T-helper 1 cell (primary cell): Measurements from ENCODE around the gene ALPP.
"Not testable (repeated sequence)": the region's sequence is repeated elsewhere in the genome, so short reads cannot be mapped to it uniquely, and the experiment has no call there.

Experiments
- DNase-seq, 5 donors: peaks; one replicate each; pipeline ENCODE4 v3.0.0-alpha.2; 2012 to 2020

The ALPP gene

GRCh38 chr2:232382331-232383225, 4.0 kb downstream of the ALPP start:
- DNase-seq = no peak

DNA sequence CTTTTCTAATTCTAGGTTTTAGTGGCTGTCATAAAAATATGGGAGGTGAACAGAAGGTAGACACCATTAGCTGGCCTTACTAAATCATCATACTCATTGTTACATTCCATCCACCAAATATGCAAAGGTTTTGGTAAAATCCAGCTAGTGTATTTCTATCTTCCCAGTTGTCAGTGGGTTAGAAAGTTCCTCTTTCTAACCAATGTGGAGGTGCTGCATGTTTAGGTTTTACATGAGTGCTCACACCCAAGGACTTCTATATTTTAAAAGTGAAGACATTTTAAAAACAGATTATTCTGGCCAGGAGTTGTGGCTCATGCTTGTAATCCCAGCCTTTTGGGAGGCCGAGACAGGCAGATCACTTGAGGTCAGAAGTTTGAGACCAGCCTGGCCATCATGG, 5.9 kb downstream of the ALPP start:
- DNase-seq = no peak

GRCh38 chr2:232385058-232385457, 6.5 kb downstream of the ALPP start:
- not testable (repeated sequence) for DNase-seq

DNA sequence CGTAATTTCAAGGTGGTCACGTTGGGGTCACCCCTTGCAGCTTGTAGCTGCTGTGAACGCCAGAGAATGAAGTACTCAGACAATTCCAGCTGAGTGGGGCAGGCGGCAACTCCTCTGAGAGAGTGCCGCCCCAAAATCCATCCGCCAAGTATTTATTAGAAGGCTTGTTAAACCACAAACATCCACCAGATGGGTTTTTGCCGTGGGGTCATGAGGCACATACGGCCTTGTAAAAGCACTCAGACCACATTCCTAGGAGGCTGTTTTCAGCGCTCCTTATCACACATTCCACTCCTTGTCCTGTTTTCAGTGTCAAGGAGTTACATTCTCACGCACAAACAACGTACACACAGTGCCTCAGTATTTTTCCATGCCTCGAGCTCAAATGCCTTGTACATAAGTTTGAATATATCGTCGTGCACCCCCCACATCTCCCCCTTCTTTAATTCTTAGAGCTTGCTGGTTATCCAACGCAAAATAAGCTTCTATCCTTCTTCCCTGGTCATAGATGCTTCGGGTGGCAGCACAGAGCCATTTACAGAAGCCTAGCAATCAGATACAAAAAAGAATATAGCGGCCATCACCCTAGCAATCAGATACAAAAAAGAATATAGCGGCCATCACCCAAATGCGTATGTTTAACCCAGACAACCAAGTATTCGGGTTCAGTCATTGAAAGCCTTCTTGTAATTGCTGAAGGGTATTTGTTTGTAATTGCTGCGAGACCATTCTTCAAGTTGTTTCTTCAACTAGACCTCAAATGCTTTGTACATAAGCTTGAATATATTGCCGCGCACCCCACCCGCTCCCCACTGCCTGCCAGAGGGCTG, 7.3 kb downstream of the ALPP start:
- no peak for DNase-seq

- DNase-seq = no peak
Observed at GRCh38 chr2:232386490-232386739, 7.9 kb downstream of the ALPP start.

DNA sequence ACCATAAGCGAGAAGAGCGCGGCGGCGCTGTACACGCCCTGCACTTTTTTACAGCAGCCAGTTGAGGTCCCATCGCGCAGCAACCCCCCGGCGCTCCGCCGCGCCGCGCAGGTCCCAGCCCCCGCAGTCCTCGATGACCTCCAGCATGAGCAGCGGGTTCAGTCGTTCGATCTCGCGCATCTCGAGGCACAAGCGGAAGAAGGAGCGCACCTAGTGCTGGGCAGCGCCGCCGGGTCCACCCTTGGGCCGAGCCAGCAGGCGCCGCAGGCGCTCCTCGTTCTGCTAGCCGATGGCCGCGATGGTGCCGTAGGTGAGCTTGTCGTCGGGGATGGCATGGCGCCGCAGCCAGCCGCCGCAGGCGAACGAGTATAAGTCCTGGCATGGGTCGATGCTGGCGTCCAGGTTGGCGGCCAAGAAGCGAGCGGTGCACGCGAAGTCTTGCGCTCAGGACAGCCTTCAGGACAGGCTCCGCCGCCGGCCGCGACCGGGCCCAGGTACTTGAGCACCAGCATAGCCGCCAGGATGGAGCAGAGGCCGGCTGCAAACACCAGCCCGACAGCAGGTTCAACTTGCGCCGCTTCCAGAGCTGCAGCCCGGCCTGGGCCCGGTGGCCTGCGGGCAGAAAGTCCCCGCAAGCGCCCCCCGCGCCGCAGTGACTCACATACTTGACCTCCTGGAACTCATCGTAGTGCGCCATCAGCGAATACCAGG, 8.3 kb downstream of the ALPP start:
- no peak for DNase-seq

DNA sequence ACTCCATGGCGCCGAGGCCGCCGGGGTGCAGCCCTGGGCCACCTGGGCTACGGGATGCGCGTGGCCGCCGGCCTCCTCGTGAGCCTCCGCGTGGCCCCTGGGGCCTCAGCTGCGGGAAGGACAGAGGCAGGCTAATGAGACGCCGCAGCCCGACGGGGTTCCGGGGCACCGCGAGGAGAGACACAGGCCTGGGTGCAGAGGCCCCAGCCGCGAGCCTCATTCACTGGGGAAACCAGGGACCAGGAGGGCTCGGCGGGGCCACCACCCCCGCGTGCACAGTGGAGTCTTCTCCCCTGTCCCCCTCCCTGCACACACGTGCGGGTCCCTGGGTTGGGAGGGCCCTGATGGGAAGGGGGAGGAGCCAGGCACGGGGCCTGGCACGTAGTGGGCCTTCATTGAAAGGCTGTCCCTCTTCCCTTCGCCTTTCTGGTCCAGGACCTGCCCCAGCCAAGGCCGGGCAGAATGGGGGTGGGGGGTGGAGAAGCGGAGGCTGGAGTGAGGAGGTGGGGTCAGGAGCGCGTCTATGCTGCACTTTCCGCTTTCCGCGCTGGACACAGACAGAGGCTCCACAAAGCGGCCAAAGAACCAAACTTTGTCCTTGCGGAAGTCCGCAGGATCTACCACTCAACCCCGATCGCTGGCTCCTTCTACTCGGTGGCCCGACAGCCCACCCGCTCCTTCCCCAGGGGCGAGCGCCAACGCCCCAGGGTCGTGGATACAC, 9.1 kb downstream of the ALPP start:
- no peak for DNase-seq

- DNase-seq = no peak
Observed at GRCh38 chr2:232388324-232388891, 9.9 kb downstream of the ALPP start.

DNA sequence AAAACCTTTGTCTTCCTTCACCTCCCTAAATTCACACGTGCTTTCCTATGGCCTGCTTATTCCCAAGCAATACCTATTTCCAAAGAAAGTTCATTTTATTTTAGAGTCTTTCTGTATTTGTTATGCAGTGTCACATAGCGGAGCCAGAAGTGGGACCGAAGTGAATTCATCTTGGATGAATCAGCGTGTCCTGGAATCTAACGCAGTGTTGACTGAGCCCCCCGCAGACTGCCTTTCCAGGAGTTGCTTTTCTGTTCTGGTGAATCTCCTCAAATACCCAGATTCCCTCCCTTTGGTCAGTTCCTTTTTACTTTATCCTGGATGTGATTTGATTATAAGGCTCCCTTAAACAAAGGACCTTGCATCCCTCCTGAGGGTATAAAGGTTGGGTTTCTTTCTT, 10.8 kb downstream of the ALPP start:
- no peak for DNase-seq

- DNase-seq = no peak
Observed at GRCh38 chr2:232390661-232391060, 12.1 kb downstream of the ALPP start.

DNA sequence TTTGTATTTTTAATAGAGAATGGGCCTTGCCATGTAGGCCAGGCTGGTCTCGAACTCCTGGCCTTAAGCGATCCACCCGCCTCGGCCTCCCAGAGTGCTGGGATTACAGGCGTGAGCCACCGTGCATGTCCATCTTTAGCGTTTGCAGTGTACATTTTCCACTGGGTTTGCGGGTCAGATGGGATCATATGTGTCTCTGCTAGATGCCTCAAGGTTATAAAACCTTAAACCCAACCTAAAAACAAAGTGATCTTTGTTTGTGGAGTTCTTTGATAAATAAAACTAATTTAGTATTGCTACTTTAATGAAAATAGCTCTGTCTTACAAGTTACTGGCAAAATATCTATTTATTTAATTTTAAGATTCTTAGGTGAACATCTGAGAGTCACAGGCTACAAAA, 15.0 kb downstream of the ALPP start:
- DNase-seq = no peak

GRCh38 chr2:232394431-232394830, 15.9 kb downstream of the ALPP start:
- DNase-seq = not testable (repeated sequence)

DNA sequence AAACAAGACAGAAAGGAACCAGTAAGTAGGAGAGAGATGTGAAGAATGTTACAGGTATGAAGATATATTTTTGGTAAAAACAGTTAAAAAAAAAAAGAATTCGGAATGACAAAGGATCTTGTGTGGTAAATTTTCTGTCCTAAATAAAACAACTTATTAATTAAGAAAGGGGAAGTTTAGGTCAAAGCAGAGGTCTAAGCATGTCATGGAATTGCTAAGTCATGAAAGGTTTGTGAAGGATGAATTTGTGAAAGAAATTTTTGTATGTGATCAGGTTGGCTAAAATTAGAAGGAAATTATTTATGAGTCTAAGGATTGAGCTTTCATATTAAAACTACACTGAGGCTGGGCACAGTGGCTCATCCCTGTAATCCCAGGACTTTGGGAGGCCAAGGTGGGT, 17.0 kb downstream of the ALPP start:
- DNase-seq = no peak

DNA sequence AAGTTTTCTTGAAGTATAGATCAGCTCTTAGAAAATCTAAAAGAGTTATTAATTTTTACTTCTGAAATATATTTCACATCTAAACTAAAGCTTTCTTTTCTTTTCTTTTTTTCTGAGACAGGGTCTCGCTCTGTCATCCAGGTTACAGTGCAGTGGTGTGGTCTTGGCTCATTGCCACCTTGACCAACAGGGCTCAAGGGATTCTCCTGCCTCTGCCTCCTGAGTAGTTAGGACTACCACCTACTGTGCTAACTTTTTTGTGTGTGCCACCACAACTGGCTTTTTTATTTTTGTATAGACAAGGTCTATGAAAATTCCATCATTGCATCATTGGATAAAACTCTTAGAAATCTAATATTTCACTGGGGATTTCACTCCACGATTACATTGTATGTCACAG, 18.1 kb downstream of the ALPP start:
- no peak for DNase-seq

DNA sequence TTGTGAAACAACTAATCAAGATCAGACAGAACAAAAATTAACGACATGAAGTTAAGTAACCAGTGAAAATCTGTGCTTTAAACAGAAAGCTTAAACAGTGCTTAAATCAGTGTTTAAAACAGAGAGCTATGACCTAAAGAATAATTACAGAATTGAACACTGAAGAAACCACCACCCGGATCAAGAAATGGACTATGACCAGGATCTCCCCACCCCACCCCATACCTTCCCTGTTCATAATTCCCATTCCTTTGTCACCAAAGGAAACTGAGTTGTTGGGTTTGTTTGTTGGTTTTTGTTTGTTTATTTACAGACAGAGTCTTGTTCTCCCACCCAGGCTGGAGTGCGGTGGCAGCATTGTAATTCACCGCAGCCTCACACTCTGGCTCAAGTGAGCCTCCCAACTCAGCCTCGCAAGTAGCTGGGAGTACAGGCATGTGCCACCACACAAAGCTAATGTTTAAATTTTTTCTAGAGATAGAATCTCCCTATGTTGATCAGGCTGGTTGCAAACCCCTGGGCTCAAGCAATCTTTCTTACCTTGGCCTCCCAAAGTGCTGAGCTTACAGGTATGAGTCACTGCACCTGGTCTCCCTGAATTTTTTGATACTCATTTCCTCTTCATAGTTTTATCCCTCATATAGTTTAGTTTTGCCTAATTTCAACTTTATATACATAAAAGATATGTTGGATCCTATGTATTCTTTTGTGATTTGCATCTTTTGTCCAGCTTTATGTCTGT, 19.9 kb downstream of the ALPP start:
- DNase-seq = no peak

DNA sequence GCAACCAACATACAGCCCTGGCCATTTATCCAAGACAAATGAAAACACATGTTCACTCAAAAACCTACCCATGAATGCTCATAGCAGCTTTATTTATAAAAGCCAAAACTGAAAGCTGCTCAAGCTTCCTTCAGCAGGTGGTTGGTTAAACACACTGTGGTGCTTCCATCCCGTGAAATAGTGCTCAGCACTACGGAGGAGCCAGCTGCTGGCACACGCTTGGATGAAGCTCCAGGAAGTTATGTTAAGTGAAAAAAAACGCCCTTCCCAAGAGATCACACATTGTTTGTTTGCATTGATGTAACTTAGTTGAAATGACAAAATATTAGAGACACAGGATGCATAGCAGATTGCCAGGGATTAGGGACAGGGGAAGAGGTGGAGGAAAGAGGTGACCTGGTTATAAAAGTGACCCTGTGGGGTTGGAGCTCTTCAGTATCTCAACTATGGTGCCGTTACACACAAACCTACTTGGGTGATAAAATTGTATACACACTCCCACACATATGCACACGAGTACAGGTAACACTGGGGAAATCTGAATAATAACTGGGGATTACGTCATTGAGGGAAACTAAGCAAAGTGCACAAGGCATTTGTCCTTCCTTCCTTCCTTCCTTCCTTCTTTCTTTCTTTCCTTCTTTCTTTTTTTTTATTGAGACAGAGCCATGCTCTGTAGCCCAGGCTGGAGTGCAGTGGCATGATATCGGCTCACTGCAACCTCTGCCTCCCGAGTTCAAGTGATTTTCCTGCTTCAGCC, 21.9 kb downstream of the ALPP start:
- no peak for DNase-seq

DNA sequence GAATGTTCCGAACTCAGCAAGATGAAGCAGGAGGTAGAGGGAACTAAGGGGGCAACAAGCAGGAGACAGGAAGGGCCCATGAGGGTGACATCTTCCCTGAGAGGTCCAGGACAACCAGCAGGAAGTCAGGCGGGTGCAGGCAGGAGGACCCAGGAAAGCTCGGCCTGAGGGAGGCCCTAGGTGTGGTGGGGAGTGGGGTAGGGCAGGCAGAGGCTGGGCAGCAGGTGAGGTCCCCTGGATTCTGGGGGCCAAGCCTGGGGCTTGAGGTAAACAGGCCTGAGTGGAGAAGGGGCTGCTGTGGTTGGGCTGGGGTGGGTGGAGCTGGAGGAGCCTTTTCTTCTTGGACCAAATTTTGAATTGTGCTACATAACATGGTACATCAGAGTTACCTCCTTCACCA, 24.0 kb downstream of the ALPP start:
- no peak for DNase-seq

DNA sequence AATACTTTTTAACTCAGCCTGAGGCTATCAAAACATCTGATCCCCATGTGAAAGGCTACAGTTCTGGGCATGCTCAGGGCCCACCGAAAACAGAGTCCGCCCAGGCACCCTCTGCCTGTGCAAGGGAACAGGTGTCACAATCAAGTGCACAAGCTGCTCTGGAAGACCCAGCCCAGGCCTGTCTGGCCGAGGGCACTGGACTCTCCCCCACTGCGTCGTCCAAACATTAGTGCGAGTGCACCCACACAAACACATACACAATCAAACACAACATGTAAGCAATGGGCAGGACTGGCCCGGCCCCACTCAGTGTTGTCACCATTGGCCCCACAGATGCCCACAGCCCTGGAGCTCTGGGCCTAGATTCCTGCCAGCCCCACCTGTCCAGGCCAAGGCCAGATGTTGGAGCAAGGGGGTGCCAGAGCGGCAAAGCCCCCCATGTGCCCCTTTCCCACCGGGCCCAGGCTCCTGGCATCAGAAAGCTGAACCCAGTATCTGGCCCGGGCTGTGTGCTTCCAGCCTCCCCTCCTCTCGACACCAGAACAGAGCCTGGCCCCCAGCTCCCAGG, 27.5 kb downstream of the ALPP start:
- DNase-seq = no peak

DNA sequence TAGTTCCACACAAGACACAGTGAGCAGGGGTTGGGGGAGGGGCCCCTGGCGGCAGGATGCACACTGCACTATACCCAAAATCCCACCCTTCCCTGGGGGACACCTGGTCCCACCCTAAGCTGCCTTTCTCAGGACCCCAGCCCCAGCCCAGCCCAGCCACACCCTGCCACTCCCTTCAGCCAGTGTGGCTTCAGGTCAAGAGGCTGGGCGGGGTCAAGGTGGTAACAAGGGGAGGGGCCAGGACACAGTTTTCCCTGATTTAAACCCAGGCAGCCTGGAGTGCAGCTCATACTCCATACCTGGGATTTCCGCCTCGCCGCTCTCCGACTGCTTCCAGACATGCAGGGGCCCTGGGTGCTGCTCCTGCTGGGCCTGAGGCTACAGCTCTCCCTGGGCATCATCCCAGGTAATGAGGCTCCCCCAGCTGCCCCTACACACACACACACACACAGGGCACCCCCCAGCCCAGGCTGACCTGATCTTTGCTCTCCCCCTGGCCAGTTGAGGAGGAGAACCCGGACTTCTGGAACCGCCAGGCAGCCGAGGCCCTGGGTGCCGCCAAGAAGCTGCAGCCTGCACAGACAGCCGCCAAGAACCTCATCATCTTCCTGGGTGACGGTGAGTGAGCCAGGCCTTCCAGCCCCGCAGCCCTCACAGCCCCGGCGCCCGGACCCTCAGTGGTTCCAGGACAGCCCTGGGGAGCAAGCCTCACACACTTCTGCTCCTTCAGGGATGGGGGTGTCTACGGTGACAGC, 28.2 kb downstream of the ALPP start, which contains the start of gene ALPG:
Gene ALPG (plus strand): TSS at position 289 of the 755 bp plus-strand sequence. CDS start 51 bp downstream, at position 340.
- DNase-seq = no peak
